ENCODE results near the gene CCNJL.

The CCNJL gene

DNA sequence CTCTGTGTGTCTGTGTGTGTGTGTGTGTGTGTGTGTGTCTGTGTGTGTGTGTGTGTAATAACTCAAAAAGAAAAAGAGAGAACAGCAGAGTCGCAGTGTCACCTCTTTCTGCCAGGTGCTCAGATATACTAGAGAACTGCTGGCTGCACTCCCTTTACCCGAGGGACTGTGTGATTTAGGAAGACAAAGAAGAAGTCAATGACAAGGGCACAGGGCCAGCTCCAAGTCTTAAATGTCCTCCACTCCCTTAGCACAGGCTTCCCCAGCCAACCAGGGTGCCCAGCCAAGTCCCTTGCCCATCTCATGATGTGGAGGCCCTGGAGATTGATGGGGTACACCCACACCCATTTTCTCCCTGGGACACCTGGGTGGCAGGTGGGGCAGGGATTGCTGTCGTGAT, 8.7 kb downstream of the CCNJL start:
- no peak overlapping the region for H3K27ac ChIP-seq
- no peak for TF ChIP-seq CTCF (IDR thresholded peaks at IDR 0.05)
- no peak for TF ChIP-seq ZFX (IDR thresholded peaks at IDR 0.05; ENCODE audit: borderline replicate concordance)

- no peak for TF ChIP-seq CTCF (IDR thresholded peaks at IDR 0.05)
- TF ChIP-seq ZFX (IDR thresholded peaks at IDR 0.05; ENCODE audit: borderline replicate concordance) = no peak
- no peak overlapping the region for H3K27ac ChIP-seq
Measured at GRCh38 chr5:160298189-160298588, 14.2 kb downstream of the CCNJL start.

DNA sequence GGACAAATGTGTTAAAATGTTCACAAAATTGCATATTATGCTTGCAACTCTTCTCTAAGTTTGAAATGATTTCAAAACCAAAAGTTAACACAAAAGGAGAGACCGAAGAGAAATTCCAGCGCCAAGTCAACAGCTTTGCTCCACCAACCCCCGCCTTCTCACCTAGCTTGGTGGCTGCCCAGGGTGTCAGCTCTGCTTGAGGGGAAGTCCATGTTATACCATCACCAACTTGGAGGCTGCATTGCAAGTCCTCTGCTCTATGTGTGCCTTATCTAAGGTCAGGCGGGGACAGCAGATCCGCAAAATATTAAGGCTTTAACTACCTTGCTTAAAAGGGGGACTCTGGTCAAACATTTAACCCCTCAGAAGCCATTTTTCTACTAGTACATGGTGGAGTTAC, 14.6 kb downstream of the CCNJL start:
- TF ChIP-seq CTCF (IDR thresholded peaks at IDR 0.05) = no peak
- H3K27ac ChIP-seq = no peak overlapping the region

GRCh38 chr5:160297004-160297403, 15.4 kb downstream of the CCNJL start:
- no peak overlapping the region for H3K27ac ChIP-seq
- TF ChIP-seq ZFX (IDR thresholded peaks at IDR 0.05; ENCODE audit: borderline replicate concordance) = no peak
- TF ChIP-seq CTCF (IDR thresholded peaks at IDR 0.05) = no peak

DNA sequence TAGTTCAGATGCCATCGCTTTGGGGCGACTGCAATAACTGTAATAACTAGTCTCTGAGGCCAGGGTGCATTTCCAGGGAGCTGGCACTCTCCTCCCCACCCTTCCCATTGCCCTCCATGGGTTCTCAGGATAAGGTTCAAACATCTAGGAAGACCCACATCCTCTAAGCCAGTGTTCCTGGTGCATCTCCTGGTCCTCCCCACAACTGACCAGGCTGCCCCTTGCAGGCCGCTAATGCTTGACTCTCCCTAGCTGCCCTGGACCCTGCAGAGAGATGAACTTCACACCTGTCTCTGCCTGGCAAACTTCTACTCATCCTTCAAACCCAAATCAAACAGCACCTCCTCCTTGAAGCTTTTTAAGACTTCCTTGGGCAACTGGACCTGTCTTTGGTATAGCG, 15.9 kb downstream of the CCNJL start:
- H3K27ac ChIP-seq = no peak overlapping the region
- TF ChIP-seq ZFX (IDR thresholded peaks at IDR 0.05; ENCODE audit: borderline replicate concordance) = no peak
- no peak for TF ChIP-seq CTCF (IDR thresholded peaks at IDR 0.05)

DNA sequence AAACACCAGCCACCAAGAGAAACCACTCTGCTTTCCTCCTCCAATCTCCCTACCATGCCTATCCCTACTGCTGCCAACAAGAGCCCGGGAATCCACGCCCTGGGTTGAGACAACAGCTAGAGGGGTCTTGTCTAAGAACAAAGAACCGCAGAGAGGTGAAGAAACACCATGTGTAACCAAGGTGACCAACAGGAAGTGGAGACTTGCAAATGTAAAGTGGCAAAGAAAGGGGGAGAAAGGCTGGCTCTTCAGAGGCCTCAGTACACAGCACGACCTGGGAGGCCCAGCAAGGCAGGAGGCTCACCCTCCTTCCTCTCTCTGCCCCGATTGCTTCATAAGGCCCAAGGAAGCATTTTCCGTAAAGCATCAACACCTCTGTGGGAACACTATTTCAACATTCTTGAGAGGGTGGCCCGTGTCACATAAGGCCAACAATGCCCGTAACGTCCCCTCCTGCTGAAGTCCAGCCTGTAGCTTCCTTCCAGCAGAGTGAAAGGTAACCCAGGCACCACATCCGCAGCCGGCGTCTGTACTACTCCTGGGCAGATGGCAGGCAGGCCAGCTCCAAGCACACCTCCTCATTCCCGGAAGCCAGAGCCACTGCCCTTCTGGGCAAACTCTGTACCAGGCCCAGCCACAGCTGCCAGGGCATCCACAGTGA, 18.3 kb downstream of the CCNJL start:
- TF ChIP-seq CTCF (IDR thresholded peaks at IDR 0.05) (no peak), ZFX (IDR thresholded peaks at IDR 0.05; ENCODE audit: borderline replicate concordance) (no peak)
- no peak overlapping the region for H3K27ac ChIP-seq

GRCh38 chr5:160293386-160293785, 19.0 kb downstream of the CCNJL start:
- TF ChIP-seq CTCF (IDR thresholded peaks at IDR 0.05) (no peak), ZFX (IDR thresholded peaks at IDR 0.05; ENCODE audit: borderline replicate concordance) (no peak)
- H3K27ac ChIP-seq = no peak overlapping the region

Data from 22Rv1 (cell line).